HuH-7.5 (cell line): ENCODE data around the gene ZNF426.

Experiments
- DNase-seq: peaks from one replicate; pipeline ENCODE4 v3.0.0; 2011; ENCODE audit warnings: low spot score

The ZNF426 gene

GRCh38 chr19:9498183-9498902 is 40.1 kb downstream of the ZNF426 start, which contains the start of gene ZNF560:
TSS of gene ZNF560 (minus strand) at chr19:9498616. CDS start at chr19:9475313, 23,303 bp downstream.
- no peak for DNase-seq

- no peak for DNase-seq
Observed at GRCh38 chr19:9494096-9494495, 44.3 kb downstream of the ZNF426 start.

GRCh38 chr19:9487016-9487415 is 51.4 kb downstream of the ZNF426 start:
- DNase-seq = no peak

GRCh38 chr19:9485140-9485539 is 53.3 kb downstream of the ZNF426 start:
- DNase-seq = no peak

GRCh38 chr19:9474975-9475374 is 63.5 kb downstream of the ZNF426 start:
- DNase-seq = no peak
